Left ventricle myocardium inferior (tissue), 1 donor: ENCODE results near the gene TTC24. TPM values are rescaled to one million over a fixed set of nuclear protein-coding genes. Genes with fewer than 3 reads are reported as not detected.
A peak's percentile ranks its signal among the peaks of the same experiment; 100 is the strongest.
"Not testable (repeated sequence)": the region's sequence is repeated elsewhere in the genome, so short reads cannot be mapped to it uniquely, and the experiment has no call there.

Source experiments
- DNase-seq: peaks from one replicate; pipeline ENCODE4 v3.0.0-alpha.2; 2020
- H3K27ac ChIP-seq: fragments of 200-600 bp; replicated peaks from 2 replicates; pipeline ENCODE4 v1.8.0; 2021
- H3K27me3 ChIP-seq: fragments of 200-600 bp; 2 replicates; pipeline ENCODE4 v1.8.0; 2021; ENCODE audit warnings: low read depth
- H3K36me3 ChIP-seq: fragments of 200-600 bp; 2 replicates; pipeline ENCODE4 v1.8.0; 2021
- H3K4me1 ChIP-seq: fragments of 200-600 bp; 2 replicates; pipeline ENCODE4 v1.8.0; 2021
- H3K4me3 ChIP-seq: fragments of 200-600 bp; 2 replicates; pipeline ENCODE4 v1.8.0; 2021; ENCODE audit warnings: mild to moderate bottlenecking, moderate library complexity
- H3K9me3 ChIP-seq: fragments of 200-600 bp; replicated peaks from 2 replicates; pipeline ENCODE4 v1.8.0; 2021
- CTCF ChIP-seq: fragments of 200-600 bp; IDR thresholded peaks from 2 replicates; pipeline ENCODE4 v1.8.0; 2021; ENCODE audit warnings: antibody characterized with exemption, mild to moderate bottlenecking, borderline replicate concordance
- intact Hi-C: fragments of 100-400 bp; cut with micrococcal nuclease; formaldehyde crosslinking; loops from one replicate; pipeline ENCODE4 v1.11.0; 2022
- total RNA-seq: library from RNA; stranded (reverse); fragmentation: NEBNext Ultra II Directional; extraction: Animal tissue kit (Norgen Biotek cat#: 25700); gene quantifications from one replicate; pipeline ENCODE4 v1.2.1, GENCODE V29; 2021
- donor health status: DM: no; HTN: yes; CAD: no; lungs with severe emphysema.

TTC24 gene
- total RNA-seq, 1 donor from 2014 or later = not detected

GRCh38 chr1:156586892-156587477, 7.5 kb downstream of the TTC24 start:
- Histone ChIP-seq H3K4me3 (no peak overlapping the region), H3K9me3 (no peaks in the 10 kb centered on the region), H3K4me1 (peaks cover 18% of the 10 kb centered on the region), H3K27me3 (no peaks in the 10 kb centered on the region), H3K27ac (no peak overlapping the region), H3K36me3 (no peaks in the 10 kb centered on the region)
- intact Hi-C loops = no loop called here
- no peak for DNase-seq
- TF ChIP-seq CTCF = no peak

- H3K27ac ChIP-seq, H3K9me3 ChIP-seq, H3K27me3 ChIP-seq, intact Hi-C loops, DNase-seq, H3K4me3 ChIP-seq, H3K36me3 ChIP-seq: not testable (repeated sequence)
- peaks cover 27% of the 10 kb centered on the region for H3K4me1 ChIP-seq
Observed at GRCh38 chr1:156587927-156588326, 8.4 kb downstream of the TTC24 start.

- H3K36me3 ChIP-seq = peaks cover 17% of the 10 kb centered on the region
- intact Hi-C loops = no loop called here
- H3K9me3 ChIP-seq = no peaks in the 10 kb centered on the region
- DNase-seq = no peak
- no peak overlapping the region for H3K4me3 ChIP-seq
- H3K27me3 ChIP-seq = no peaks in the 10 kb centered on the region
- TF ChIP-seq CTCF = no peak
- peaks cover 21% of the 10 kb centered on the region for H3K4me1 ChIP-seq
- H3K27ac ChIP-seq = no peak overlapping the region
Observed at GRCh38 chr1:156589546-156589945, 10.0 kb downstream of the TTC24 start.

- H3K9me3 ChIP-seq = no peaks in the 10 kb centered on the region
- no peak for DNase-seq
- H3K27me3 ChIP-seq = no peaks in the 10 kb centered on the region
- TF ChIP-seq CTCF = no peak
- peak overlapping the region; percentile 90 for H3K4me3 ChIP-seq
- H3K36me3 ChIP-seq = peaks cover 27% of the 10 kb centered on the region
- H3K27ac ChIP-seq = peak overlapping the region; percentile 91
- H3K4me1 ChIP-seq = peaks cover 21% of the 10 kb centered on the region
- intact Hi-C loops = no loop called here
Observed at GRCh38 chr1:156590326-156591180, 11.0 kb downstream of the TTC24 start.

GRCh38 chr1:156591181-156591431, 11.6 kb downstream of the TTC24 start:
- Histone ChIP-seq H3K4me1 (peaks cover 21% of the 10 kb centered on the region), H3K36me3 (peaks cover 32% of the 10 kb centered on the region), H3K4me3 (peak overlapping the region; percentile 90), H3K27ac (peak overlapping the region; percentile 91), H3K9me3 (no peaks in the 10 kb centered on the region), H3K27me3 (no peaks in the 10 kb centered on the region)
- intact Hi-C loops = no loop called here
- TF ChIP-seq CTCF = no peak
- no peak for DNase-seq

GRCh38 chr1:156591432-156592157, 12.1 kb downstream of the TTC24 start, which contains the start of gene NAXE:
NAXE (plus strand) TSS chr1:156591776; CDS start chr1:156591805, 29 bp downstream.
- Histone ChIP-seq H3K4me3 (peak within 1 kb of the TSS; percentile 90), H3K27me3 (no peaks in the 10 kb centered on the region), H3K27ac (peak within 1 kb of the TSS; percentile 91), H3K4me1 (peaks cover 21% of the 10 kb centered on the region), H3K36me3 (peaks cover 37% of the 10 kb centered on the region), H3K9me3 (no peaks in the 10 kb centered on the region)
- intact Hi-C loops = no loop called here
- DNase-seq = peak; percentile 74
- TF ChIP-seq CTCF = no peak
